IMR-90 (cell line): ENCODE results near the gene C10orf90. TPM values are rescaled to one million over a fixed set of nuclear protein-coding genes. Genes with fewer than 3 reads are reported as not detected.

ENCODE experiments used
- ATAC-seq: fragments of 200-7000 bp; cut with Tn5 transposase; 2 replicates; pipeline ENCODE4 v1.9.1; 2020; ENCODE audit warnings: low read depth, mild to moderate bottlenecking, moderate library complexity
- BruUV-seq: library from RNA; stranded (reverse); fragments of 400-500 nt; replicated peaks from 2 replicates; lab custom pipeline; 2021; lab: Mats Ljungman, UMichigan
- CTCF ChIA-PET: fragments of 300-600 bp; formaldehyde crosslinking; extraction: SDS; loops from one replicate; lab custom pipeline; 2021; ENCODE audit warnings: antibody characterized with exemption; lab: Yijun Ruan, JAX
- POLR2A ChIA-PET: fragments of 300-600 bp; sonication (Branson Sonifier 250); formaldehyde crosslinking; loops from one replicate; lab custom pipeline; 2022; ENCODE audit warnings: antibody characterized with exemption; ENCODE audit not compliant: unreplicated experiment; lab: Charles Lee
- DNase-seq: peaks from one replicate; pipeline ENCODE4 v3.0.0; 2013
- H2AFZ ChIP-seq: replicated peaks from 2 replicates; pipeline ENCODE3; 2013; ENCODE audit warnings: low read length, mild to moderate bottlenecking; ENCODE audit not compliant: poor library complexity
- H2AK5ac ChIP-seq: 2 replicates; pipeline ENCODE4 v1.6.1; 2013; ENCODE audit warnings: low read depth, low read length, inconsistent platforms
- H2AK9ac ChIP-seq: replicated peaks from 2 replicates; pipeline ENCODE3; 2013; ENCODE audit warnings: mild to moderate bottlenecking, low read depth, low read length, moderate library complexity; ENCODE audit not compliant: poor library complexity
- H2BK120ac ChIP-seq: 2 replicates; pipeline ENCODE4 v1.6.1; 2013; ENCODE audit warnings: low read depth, low read length, inconsistent platforms
- H2BK15ac ChIP-seq: 3 replicates; pipeline ENCODE4 v1.6.1; 2013; ENCODE audit warnings: low read depth, low read length, inconsistent platforms
- H2BK20ac ChIP-seq: 2 replicates; pipeline ENCODE4 v1.6.1; 2013; ENCODE audit warnings: low read depth, mild to moderate bottlenecking, inconsistent platforms, low read length, moderate library complexity
- H2BK5ac ChIP-seq: 2 replicates; pipeline ENCODE4 v1.6.1; 2013; ENCODE audit warnings: mild to moderate bottlenecking, low read depth, low read length, inconsistent platforms; ENCODE audit not compliant: poor library complexity, severe bottlenecking
- H3K14ac ChIP-seq: replicated peaks from 2 replicates; pipeline ENCODE4 v1.6.1; 2013; ENCODE audit warnings: low read depth, low read length, inconsistent platforms
- H3K18ac ChIP-seq: 2 replicates; pipeline ENCODE4 v1.6.1; 2013; ENCODE audit warnings: low read depth, low read length, control low read depth
- H3K23ac ChIP-seq: 2 replicates; pipeline ENCODE4 v1.6.1; 2013; ENCODE audit warnings: low read depth, low read length, inconsistent platforms
- H3K27ac ChIP-seq: 2 replicates; pipeline ENCODE4 v1.5.1; 2013; ENCODE audit warnings: mild to moderate bottlenecking, control low read depth, low read length; ENCODE audit not compliant: insufficient read depth
- H3K27me3 ChIP-seq: 2 replicates; pipeline ENCODE4 v1.6.1; 2013; ENCODE audit warnings: low read length; ENCODE audit not compliant: control insufficient read depth, insufficient read depth
- H3K36me3 ChIP-seq: 2 replicates; pipeline ENCODE4 v1.6.1; 2013; ENCODE audit warnings: low read length, mixed read lengths; ENCODE audit not compliant: control insufficient read depth, insufficient read depth
- H3K4ac ChIP-seq: 2 replicates; pipeline ENCODE4 v1.6.1; 2013; ENCODE audit warnings: low read depth, low read length, inconsistent platforms
- H3K4me1 ChIP-seq: 2 replicates; pipeline ENCODE4 v1.6.1; 2013; ENCODE audit warnings: low read length, mixed read lengths; ENCODE audit not compliant: control insufficient read depth, insufficient read depth
- H3K4me2 ChIP-seq: 2 replicates; pipeline ENCODE4 v1.6.1; 2013; ENCODE audit warnings: low read depth, mild to moderate bottlenecking, control low read depth, low read length, moderate library complexity
- H3K4me3 ChIP-seq: 2 replicates; pipeline ENCODE4 v1.5.1; 2013; ENCODE audit warnings: low read depth, mild to moderate bottlenecking, control low read depth, low read length, moderate library complexity; ENCODE audit not compliant: insufficient read depth
- H3K56ac ChIP-seq: 2 replicates; pipeline ENCODE4 v1.6.1; 2013; ENCODE audit warnings: low read length, inconsistent platforms; ENCODE audit not compliant: insufficient read depth; ENCODE audit errors: extremely low read depth
- H3K79me1 ChIP-seq, 2 experiments: 2 replicates each; pipeline ENCODE4 v1.6.1; 2013; ENCODE audit warnings: low read length in 2 of 2, inconsistent platforms in 1 of 2, low read depth in 1 of 2
- H3K9ac ChIP-seq: 2 replicates; pipeline ENCODE4 v1.6.1; 2013; ENCODE audit warnings: low read depth, low read length, control low read depth
- H3K9me1 ChIP-seq: 2 replicates; pipeline ENCODE4 v1.6.1; 2013; ENCODE audit warnings: low read length, inconsistent platforms; ENCODE audit not compliant: insufficient read depth
- H3K9me3 ChIP-seq: 2 replicates; pipeline ENCODE4 v1.6.1; 2013; ENCODE audit warnings: low read length; ENCODE audit not compliant: control insufficient read depth, insufficient read depth
- H4K20me1 ChIP-seq: 2 replicates; pipeline ENCODE4 v1.6.1; 2013; ENCODE audit warnings: low read length, inconsistent platforms; ENCODE audit not compliant: insufficient read depth
- H4K5ac ChIP-seq: 2 replicates; pipeline ENCODE4 v1.6.1; 2013; ENCODE audit warnings: mild to moderate bottlenecking, low read depth, low read length, control low read depth
- H4K8ac ChIP-seq, 2 experiments: 2 replicates each; pipeline ENCODE4 v1.6.1; 2013; ENCODE audit warnings: low read depth in 2 of 2, low read length in 2 of 2, control low read depth in 1 of 2, inconsistent platforms in 1 of 2
- H4K91ac ChIP-seq: 2 replicates; pipeline ENCODE4 v1.6.1; 2013; ENCODE audit warnings: low read depth, low read length, inconsistent platforms; ENCODE audit not compliant: insufficient read depth
- BHLHE40 ChIP-seq: fragments of 150-350 bp; IDR thresholded peaks from 2 replicates; pipeline ENCODE4 v1.6.1; 2016; ENCODE audit warnings: mild to moderate bottlenecking, low read depth, low read length
- CEBPB ChIP-seq: IDR thresholded peaks from 2 replicates; pipeline ENCODE4 v1.6.1; 2012; ENCODE audit warnings: low read depth, low read length, improper control_type of control experiment
- CHD1 ChIP-seq: IDR thresholded peaks from 2 replicates; pipeline ENCODE4 v1.6.1; 2012; ENCODE audit warnings: low read depth, low read length, improper control_type of control experiment
- FOS ChIP-seq: fragments of 150-350 bp; IDR thresholded peaks from 2 replicates; pipeline ENCODE4 v1.6.1; 2016; ENCODE audit warnings: low read depth, low read length
- MAFK ChIP-seq: IDR thresholded peaks from 2 replicates; pipeline ENCODE4 v1.6.1; 2012; ENCODE audit warnings: low read depth, low read length, improper control_type of control experiment
- MAZ ChIP-seq: IDR thresholded peaks from 2 replicates; pipeline ENCODE4 v1.6.1; 2012; ENCODE audit warnings: low read depth, mild to moderate bottlenecking, low read length, improper control_type of control experiment, moderate library complexity, borderline replicate concordance
- MXI1 ChIP-seq: IDR thresholded peaks from 2 replicates; pipeline ENCODE4 v1.6.1; 2012; ENCODE audit warnings: low read depth, mild to moderate bottlenecking, low read length, moderate library complexity, borderline replicate concordance
- NFE2L2 ChIP-seq: fragments of 150-350 bp; IDR thresholded peaks from 2 replicates; pipeline ENCODE4 v1.6.1; 2016; ENCODE audit warnings: low read depth, mild to moderate bottlenecking, low read length
- POLR2A ChIP-seq: IDR thresholded peaks from 2 replicates; pipeline ENCODE4 v1.6.1; 2012; ENCODE audit warnings: mild to moderate bottlenecking, low read depth, low read length
- RCOR1 ChIP-seq: IDR thresholded peaks from 2 replicates; pipeline ENCODE4 v1.6.1; 2012; ENCODE audit warnings: mild to moderate bottlenecking, low read length, improper control_type of control experiment; ENCODE audit not compliant: insufficient replicate concordance
- RFX5 ChIP-seq: IDR thresholded peaks from 2 replicates; pipeline ENCODE4 v1.8.0; 2012; ENCODE audit warnings: low read depth, mild to moderate bottlenecking, low read length, moderate library complexity
- WGBS, 2 experiments: methylation state at CpG; one replicate each; pipeline versions ENCODE4 v1.1.5 to v1.1.7; 2013; ENCODE audit warnings: missing lambda C conversion rate in 2 of 2; ENCODE audit not compliant: insufficient read length in 1 of 2; ENCODE audit errors: extremely low coverage in 2 of 2; 5-methylcytosine and 5-hydroxymethylcytosine counted together
- dilution Hi-C: fragments of 300-500 bp; cut with HindIII; formaldehyde crosslinking; loops from one replicate; pipeline ENCODE4 v1.14.3; 2018; ENCODE audit warnings: low sequenced_read_pairs; ENCODE audit not compliant: unreplicated experiment
- in situ Hi-C: fragments of 300-500 bp; cut with MboI; formaldehyde crosslinking; loops from 3 replicates; pipeline ENCODE4 v1.14.3; 2019; ENCODE audit warnings: low sequenced_read_pairs, inconsistent platforms, mixed read lengths
- intact Hi-C: fragments of 100-400 bp; cut with micrococcal nuclease; formaldehyde crosslinking; loops from 2 replicates; pipeline ENCODE4 v1.10.0; 2022
- polyA plus RNA-seq, 3 experiments: library from polyadenylated mRNA; depleted of rRNA; stranded (reverse); fragments of >200 nt; gene quantifications; 2 replicates each; pipeline ENCODE4 v1.2.3, GENCODE V29; 2012; ENCODE audit warnings: low replicate concordance in 1 of 3
- total RNA-seq: library from RNA; depleted of rRNA; stranded (reverse); fragments of >200 nt; gene quantifications from 2 replicates; pipeline ENCODE4 v1.2.3, GENCODE V29; 2012
- TF ChIP-seq, protein P1 (sequence below): fragments of 150-350 bp; IDR thresholded peaks from 2 replicates; pipeline ENCODE4 v1.6.1; 2016; ENCODE audit warnings: low read depth, mild to moderate bottlenecking, low read length, moderate library complexity, borderline replicate concordance
- TF ChIP-seq, protein P2 (sequence below): conservative IDR thresholded peaks from 2 replicates; pipeline ENCODE4 v1.5.1; 2012; ENCODE audit warnings: mild to moderate bottlenecking, low read depth, low read length, improper control_type of control experiment
- TF ChIP-seq, protein P3 (sequence below): fragments of 150-350 bp; IDR thresholded peaks from 2 replicates; pipeline ENCODE4 v1.6.1; 2017; ENCODE audit warnings: mild to moderate bottlenecking, antibody characterized with exemption, low read length, low read depth

C10orf90 gene
- total and polyA plus RNA-seq, 2 of the 4 experiments (the other 2 are of a cell fraction): 0.05 to 0.18 TPM

DNA sequence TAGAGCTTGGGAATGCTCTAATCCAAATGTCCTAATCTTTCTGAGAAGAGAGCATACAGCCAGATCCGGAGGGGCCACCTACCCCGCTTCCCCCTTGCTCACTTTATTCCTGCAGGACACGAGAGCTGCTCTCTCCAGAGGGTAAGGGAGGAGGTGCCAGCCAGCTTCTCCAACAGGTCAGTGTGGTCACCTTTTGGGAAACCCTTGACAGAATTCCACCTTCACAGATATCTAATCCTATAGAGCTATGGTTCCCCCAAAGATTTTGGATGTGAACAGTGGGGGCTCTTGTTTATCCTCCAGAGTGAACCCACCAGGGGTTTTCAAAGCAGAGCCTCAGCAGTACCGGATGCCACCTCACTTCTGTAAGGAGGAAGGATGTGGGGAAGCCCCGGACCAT, 34.6 kb upstream of the C10orf90 start:
- in situ Hi-C loops: no loop called here

More for the DNA sequence above, 34.6 kb upstream of the C10orf90 start:
- no peaks in the 10 kb centered on the region for H3K79me1 ChIP-seq
- intact Hi-C loops (no loop called here), dilution Hi-C loops (no loop called here)
- no peak overlapping the region for H2BK20ac ChIP-seq
- H3K56ac ChIP-seq: no peak overlapping the region
- H3K18ac ChIP-seq: no peak overlapping the region
- H3K27ac ChIP-seq: no peak overlapping the region
- no peak overlapping the region for H2AK5ac ChIP-seq
- no peak for TF ChIP-seq CHD1
- TF ChIP-seq FOS: no peak
- TF ChIP-seq, protein P1, sequence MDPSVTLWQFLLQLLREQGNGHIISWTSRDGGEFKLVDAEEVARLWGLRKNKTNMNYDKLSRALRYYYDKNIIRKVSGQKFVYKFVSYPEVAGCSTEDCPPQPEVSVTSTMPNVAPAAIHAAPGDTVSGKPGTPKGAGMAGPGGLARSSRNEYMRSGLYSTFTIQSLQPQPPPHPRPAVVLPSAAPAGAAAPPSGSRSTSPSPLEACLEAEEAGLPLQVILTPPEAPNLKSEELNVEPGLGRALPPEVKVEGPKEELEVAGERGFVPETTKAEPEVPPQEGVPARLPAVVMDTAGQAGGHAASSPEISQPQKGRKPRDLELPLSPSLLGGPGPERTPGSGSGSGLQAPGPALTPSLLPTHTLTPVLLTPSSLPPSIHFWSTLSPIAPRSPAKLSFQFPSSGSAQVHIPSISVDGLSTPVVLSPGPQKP: no peak
- no peak for TF ChIP-seq MAZ
- TF ChIP-seq RCOR1: no peak
- no peak for TF ChIP-seq NFE2L2
- TF ChIP-seq, protein P2, sequence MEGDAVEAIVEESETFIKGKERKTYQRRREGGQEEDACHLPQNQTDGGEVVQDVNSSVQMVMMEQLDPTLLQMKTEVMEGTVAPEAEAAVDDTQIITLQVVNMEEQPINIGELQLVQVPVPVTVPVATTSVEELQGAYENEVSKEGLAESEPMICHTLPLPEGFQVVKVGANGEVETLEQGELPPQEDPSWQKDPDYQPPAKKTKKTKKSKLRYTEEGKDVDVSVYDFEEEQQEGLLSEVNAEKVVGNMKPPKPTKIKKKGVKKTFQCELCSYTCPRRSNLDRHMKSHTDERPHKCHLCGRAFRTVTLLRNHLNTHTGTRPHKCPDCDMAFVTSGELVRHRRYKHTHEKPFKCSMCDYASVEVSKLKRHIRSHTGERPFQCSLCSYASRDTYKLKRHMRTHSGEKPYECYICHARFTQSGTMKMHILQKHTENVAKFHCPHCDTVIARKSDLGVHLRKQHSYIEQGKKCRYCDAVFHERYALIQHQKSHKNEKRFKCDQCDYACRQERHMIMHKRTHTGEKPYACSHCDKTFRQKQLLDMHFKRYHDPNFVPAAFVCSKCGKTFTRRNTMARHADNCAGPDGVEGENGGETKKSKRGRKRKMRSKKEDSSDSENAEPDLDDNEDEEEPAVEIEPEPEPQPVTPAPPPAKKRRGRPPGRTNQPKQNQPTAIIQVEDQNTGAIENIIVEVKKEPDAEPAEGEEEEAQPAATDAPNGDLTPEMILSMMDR: no peak
- no peak for TF ChIP-seq POLR2A
- no peak for TF ChIP-seq MXI1
- no peak for TF ChIP-seq RFX5
- no peak for TF ChIP-seq CEBPB
- TF ChIP-seq MAFK: no peak
- TF ChIP-seq, protein P3, sequence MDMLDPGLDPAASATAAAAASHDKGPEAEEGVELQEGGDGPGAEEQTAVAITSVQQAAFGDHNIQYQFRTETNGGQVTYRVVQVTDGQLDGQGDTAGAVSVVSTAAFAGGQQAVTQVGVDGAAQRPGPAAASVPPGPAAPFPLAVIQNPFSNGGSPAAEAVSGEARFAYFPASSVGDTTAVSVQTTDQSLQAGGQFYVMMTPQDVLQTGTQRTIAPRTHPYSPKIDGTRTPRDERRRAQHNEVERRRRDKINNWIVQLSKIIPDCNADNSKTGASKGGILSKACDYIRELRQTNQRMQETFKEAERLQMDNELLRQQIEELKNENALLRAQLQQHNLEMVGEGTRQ: no peak
- no peak for TF ChIP-seq BHLHE40
- no peak overlapping the region for H4K5ac ChIP-seq
- ChIA-PET CTCF (no interaction called here), POLR2A (no interaction called here)
- no peak overlapping the region for H2BK120ac ChIP-seq
- H3K23ac ChIP-seq: no peak overlapping the region
- no TSS peak for BruUV-seq
- H2BK5ac ChIP-seq: no peak overlapping the region
- no peak overlapping the region for H3K9ac ChIP-seq
- H3K27me3 ChIP-seq: no peaks in the 10 kb centered on the region
- H3K4ac ChIP-seq: no peak overlapping the region
- no CpG with 5 or more reads among the region's 5 CpGs for WGBS, 2 experiments
- H4K20me1 ChIP-seq: no peaks in the 10 kb centered on the region
- H3K14ac ChIP-seq: no peak overlapping the region
- H3K9me1 ChIP-seq: no peaks in the 10 kb centered on the region
- no peak overlapping the region for H2AFZ ChIP-seq
- H3K36me3 ChIP-seq: no peaks in the 10 kb centered on the region
- no peak overlapping the region for H4K8ac ChIP-seq
- H2AK9ac ChIP-seq: no peak overlapping the region
- no peak overlapping the region for H4K91ac ChIP-seq
- no peak overlapping the region for H2BK15ac ChIP-seq
- H3K4me1 ChIP-seq: no peaks in the 10 kb centered on the region
- DNase-seq (no peak), ATAC-seq (no peak)
- no peaks in the 10 kb centered on the region; the same call in 1 of the 2 replicates for H3K9me3 ChIP-seq
- no peak overlapping the region for H3K4me2 ChIP-seq
- no peak overlapping the region for H3K4me3 ChIP-seq
